H9 (cell line): ENCODE results near the gene CLEC2D. TPM values are rescaled to one million over a fixed set of nuclear protein-coding genes. Genes with fewer than 3 reads are reported as not detected.

Source experiments
- DNase-seq: peaks from one replicate; pipeline ENCODE4 v3.0.0-alpha.2; 2017
- H2AFZ ChIP-seq: one replicate; pipeline ENCODE4 v1.6.1; 2013; ENCODE audit warnings: mild to moderate bottlenecking, low read length, control low read depth, moderate library complexity
- H2AK5ac ChIP-seq: 2 replicates; pipeline ENCODE4 v1.6.1; 2013; ENCODE audit warnings: low read length, control low read depth, mixed read lengths; ENCODE audit not compliant: insufficient read length
- H2BK120ac ChIP-seq: one replicate; pipeline ENCODE4 v1.6.1; 2013; ENCODE audit warnings: low read depth, mild to moderate bottlenecking, low read length, control low read depth, inconsistent platforms; ENCODE audit not compliant: poor library complexity, severe bottlenecking
- H2BK12ac ChIP-seq: 2 replicates; pipeline ENCODE4 v1.6.1; 2013; ENCODE audit warnings: low read length, control low read depth, mixed read lengths, low read depth; ENCODE audit not compliant: insufficient read length
- H2BK15ac ChIP-seq: 2 replicates; pipeline ENCODE4 v1.6.1; 2013; ENCODE audit warnings: low read depth, low read length, control low read depth
- H2BK20ac ChIP-seq: one replicate; pipeline ENCODE4 v1.6.1; 2013; ENCODE audit warnings: low read depth, mild to moderate bottlenecking, low read length, control low read depth, inconsistent platforms; ENCODE audit not compliant: poor library complexity, severe bottlenecking
- H2BK5ac ChIP-seq: 2 replicates; pipeline ENCODE4 v1.6.1; 2013; ENCODE audit warnings: low read length, control low read depth, mixed read lengths; ENCODE audit not compliant: insufficient read length
- H3K14ac ChIP-seq: 2 replicates; pipeline ENCODE4 v1.6.1; 2013; ENCODE audit warnings: low read length, control low read depth; ENCODE audit not compliant: insufficient read depth
- H3K18ac ChIP-seq: 2 replicates; pipeline ENCODE4 v1.6.1; 2013; ENCODE audit warnings: low read depth, mild to moderate bottlenecking, mixed read lengths, low read length, control low read depth; ENCODE audit not compliant: insufficient read length
- H3K23ac ChIP-seq: 2 replicates; pipeline ENCODE4 v1.6.1; 2013; ENCODE audit warnings: low read length, control low read depth, mixed read lengths, low read depth; ENCODE audit not compliant: insufficient read length
- H3K23me2 ChIP-seq: 2 replicates; pipeline ENCODE4 v1.6.1; 2013; ENCODE audit warnings: low read depth, mild to moderate bottlenecking, mixed read lengths, low read length, control low read depth; ENCODE audit not compliant: insufficient read length, poor library complexity, severe bottlenecking
- H3K27ac ChIP-seq: 2 replicates; pipeline ENCODE4 v1.5.1; 2013; ENCODE audit warnings: low read length, control low read depth, mixed read lengths, low read depth; ENCODE audit not compliant: insufficient read length
- H3K27me3 ChIP-seq: 2 replicates; pipeline ENCODE4 v1.6.1; 2013; ENCODE audit warnings: low read length, control low read depth, inconsistent platforms; ENCODE audit not compliant: insufficient read depth
- H3K4ac ChIP-seq: 2 replicates; pipeline ENCODE4 v1.6.1; 2013; ENCODE audit warnings: low read depth, mild to moderate bottlenecking, control low read depth, inconsistent platforms, low read length, moderate library complexity
- H3K4me1 ChIP-seq: 2 replicates; pipeline ENCODE4 v1.6.1; 2013; ENCODE audit warnings: low read length, control low read depth, inconsistent platforms; ENCODE audit not compliant: insufficient read depth
- H3K4me2 ChIP-seq: 2 replicates; pipeline ENCODE4 v1.6.1; 2013; ENCODE audit warnings: low read length, control low read depth, mixed read lengths; ENCODE audit not compliant: insufficient read length, insufficient read depth
- H3K56ac ChIP-seq: 2 replicates; pipeline ENCODE4 v1.6.1; 2013; ENCODE audit warnings: low read depth, mild to moderate bottlenecking, mixed read lengths, low read length, control low read depth; ENCODE audit not compliant: insufficient read length
- H3K79me1 ChIP-seq: 2 replicates; pipeline ENCODE4 v1.6.1; 2013; ENCODE audit warnings: low read depth, mild to moderate bottlenecking, moderate library complexity, low read length, control low read depth, inconsistent platforms; ENCODE audit not compliant: insufficient read depth, poor library complexity, severe bottlenecking
- H3K79me2 ChIP-seq: 2 replicates; pipeline ENCODE4 v1.6.1; 2013; ENCODE audit warnings: low read length, control low read depth, inconsistent platforms; ENCODE audit not compliant: insufficient read depth
- H3K9ac ChIP-seq: 2 replicates; pipeline ENCODE4 v1.6.1; 2013; ENCODE audit warnings: low read length, control low read depth, mixed read lengths; ENCODE audit not compliant: insufficient read length; ENCODE audit errors: extremely low read depth
- H3K9me3 ChIP-seq: one replicate; pipeline ENCODE4 v1.6.1; 2013; ENCODE audit warnings: low read depth, low read length, inconsistent platforms; ENCODE audit not compliant: control insufficient read depth
- H3T11ph ChIP-seq: one replicate; pipeline ENCODE4 v1.6.1; 2013; ENCODE audit warnings: mild to moderate bottlenecking, low read length, control low read depth, inconsistent platforms
- H4K20me1 ChIP-seq: one replicate; pipeline ENCODE4 v1.6.1; 2013; ENCODE audit not compliant: control insufficient read depth, insufficient read length, insufficient read depth
- H4K5ac ChIP-seq: 2 replicates; pipeline ENCODE4 v1.6.1; 2013; ENCODE audit warnings: low read depth, mild to moderate bottlenecking, mixed read lengths, low read length, control low read depth; ENCODE audit not compliant: insufficient read length
- H4K8ac ChIP-seq: replicated peaks from 2 replicates; pipeline ENCODE4 v1.6.1; 2013; ENCODE audit warnings: low read length, control low read depth, mixed read lengths, low read depth; ENCODE audit not compliant: insufficient read length
- H4K91ac ChIP-seq: 2 replicates; pipeline ENCODE4 v1.6.1; 2013; ENCODE audit warnings: low read depth, mild to moderate bottlenecking, moderate library complexity, mixed read lengths, low read length, control low read depth; ENCODE audit not compliant: insufficient read length
- H3K27ac Mint-ChIP-seq, 3 experiments: 2 replicates in 2 of 3; 3 replicates in 1 of 3; pipeline ENCODE4 v1.8.0; 2020 to 2021; ENCODE audit warnings: mixed read lengths in 3 of 3, mild to moderate bottlenecking in 1 of 3, moderate library complexity in 1 of 3
- H3K27me3 Mint-ChIP-seq: 2 replicates; pipeline ENCODE4 v1.8.0; 2021; ENCODE audit warnings: low read depth, mild to moderate bottlenecking, moderate library complexity, mixed read lengths
- H3K36me3 Mint-ChIP-seq, 3 experiments: 2 replicates in 2 of 3; 3 replicates in 1 of 3; pipeline ENCODE4 v1.8.0; 2020 to 2021; ENCODE audit warnings: low read depth in 3 of 3, mixed read lengths in 3 of 3; ENCODE audit not compliant: insufficient read depth in 1 of 3
- H3K4me1 Mint-ChIP-seq, 2 experiments: 2 replicates each; pipeline ENCODE4 v1.8.0; 2020; ENCODE audit warnings: mixed read lengths in 2 of 2
- H3K4me3 Mint-ChIP-seq, 2 experiments: 2 replicates in 1 of 2; 3 replicates in 1 of 2; pipeline ENCODE4 v1.8.0; 2020 to 2021; ENCODE audit warnings: mild to moderate bottlenecking in 2 of 2, mixed read lengths in 2 of 2, moderate library complexity in 1 of 2
- H3K9me3 Mint-ChIP-seq, 2 experiments: 2 replicates in 1 of 2; 3 replicates in 1 of 2; pipeline ENCODE4 v1.8.0; 2020; ENCODE audit warnings: mild to moderate bottlenecking in 2 of 2, mixed read lengths in 2 of 2, moderate library complexity in 1 of 2
- total RNA-seq: library from RNA; stranded (reverse); gene quantifications from 2 replicates; pipeline ENCODE4 v1.2.1, GENCODE V29; 2021
- TF ChIP-seq, protein P1 (sequence below): fragments of 200-600 bp; sonication (generic); conservative IDR thresholded peaks from 3 replicates; pipeline ENCODE4 v1.8.0; 2021; ENCODE audit warnings: antibody characterized with exemption, mild to moderate bottlenecking

The CLEC2D gene
- total RNA-seq, 1 experiment from 2014 or later, result 2.1 TPM

DNA sequence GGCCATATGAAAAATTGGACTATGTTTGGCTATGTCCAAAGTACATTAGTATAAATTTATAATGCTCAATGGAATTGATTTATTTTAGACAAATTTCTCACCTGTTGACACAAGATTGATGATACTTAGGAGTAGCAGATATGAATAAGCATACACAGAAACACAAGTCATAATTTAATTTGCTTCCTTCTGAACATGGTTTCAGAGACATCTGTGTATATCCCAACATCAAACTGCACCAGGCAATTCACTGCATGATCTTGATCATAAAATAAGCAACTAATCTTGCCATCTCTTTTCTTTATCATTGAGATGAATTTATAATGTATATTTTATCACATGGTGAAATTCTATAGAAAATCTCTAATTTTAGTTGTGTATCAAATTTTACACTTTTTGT, 59.6 kb downstream of the CLEC2D start:
- Histone ChIP-seq H3K9me3 (no peaks in the 10 kb centered on the region), H3K56ac (no peak overlapping the region), H2BK15ac (no peak overlapping the region), H3K23me2 (no peaks in the 10 kb centered on the region), H3K23ac (no peak overlapping the region), H4K91ac (no peak overlapping the region), H3T11ph (no peak overlapping the region), H3K4ac (no peak overlapping the region), H3K18ac (no peak overlapping the region), H2AK5ac (no peak overlapping the region), H2AFZ (no peak overlapping the region), H4K20me1 (no peaks in the 10 kb centered on the region), H2BK120ac (no peak overlapping the region), H3K79me2 (no peaks in the 10 kb centered on the region), H3K9ac (no peak overlapping the region), H3K27me3 (no peaks in the 10 kb centered on the region), H3K79me1 (no peaks in the 10 kb centered on the region), H2BK12ac (no peak overlapping the region), H2BK5ac (no peak overlapping the region), H4K5ac (no peak overlapping the region), H3K14ac (no peak overlapping the region), H2BK20ac (no peak overlapping the region), H3K4me1 (no peaks in the 10 kb centered on the region), H3K27ac (no peak overlapping the region), H4K8ac (no peak overlapping the region), H3K4me2 (no peak overlapping the region)
- no peaks in the 10 kb centered on the region for H3K36me3 Mint-ChIP-seq
- no peaks in the 10 kb centered on the region for H3K27me3 Mint-ChIP-seq
- H3K9me3 Mint-ChIP-seq, result no peaks in the 10 kb centered on the region
- H3K27ac Mint-ChIP-seq, result no peak overlapping the region
- no peak for DNase-seq
- TF ChIP-seq, protein P1, sequence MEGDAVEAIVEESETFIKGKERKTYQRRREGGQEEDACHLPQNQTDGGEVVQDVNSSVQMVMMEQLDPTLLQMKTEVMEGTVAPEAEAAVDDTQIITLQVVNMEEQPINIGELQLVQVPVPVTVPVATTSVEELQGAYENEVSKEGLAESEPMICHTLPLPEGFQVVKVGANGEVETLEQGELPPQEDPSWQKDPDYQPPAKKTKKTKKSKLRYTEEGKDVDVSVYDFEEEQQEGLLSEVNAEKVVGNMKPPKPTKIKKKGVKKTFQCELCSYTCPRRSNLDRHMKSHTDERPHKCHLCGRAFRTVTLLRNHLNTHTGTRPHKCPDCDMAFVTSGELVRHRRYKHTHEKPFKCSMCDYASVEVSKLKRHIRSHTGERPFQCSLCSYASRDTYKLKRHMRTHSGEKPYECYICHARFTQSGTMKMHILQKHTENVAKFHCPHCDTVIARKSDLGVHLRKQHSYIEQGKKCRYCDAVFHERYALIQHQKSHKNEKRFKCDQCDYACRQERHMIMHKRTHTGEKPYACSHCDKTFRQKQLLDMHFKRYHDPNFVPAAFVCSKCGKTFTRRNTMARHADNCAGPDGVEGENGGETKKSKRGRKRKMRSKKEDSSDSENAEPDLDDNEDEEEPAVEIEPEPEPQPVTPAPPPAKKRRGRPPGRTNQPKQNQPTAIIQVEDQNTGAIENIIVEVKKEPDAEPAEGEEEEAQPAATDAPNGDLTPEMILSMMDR, result no peak
- H3K4me3 Mint-ChIP-seq, result no peak overlapping the region
- H3K4me1 Mint-ChIP-seq, result no peaks in the 10 kb centered on the region
